GM18520 (cell line): Measurements from ENCODE around the gene SC5D.

ENCODE experiments used
- ATAC-seq: cut with Tn5 transposase; IDR thresholded peaks from one replicate; pipeline ENCODE4 v1.9.1; 2021; ENCODE audit not compliant: unreplicated experiment

Gene SC5D

GRCh38 chr11:121352251-121352891 lies 59.8 kb downstream of the SC5D start:
- no peak for ATAC-seq

DNA sequence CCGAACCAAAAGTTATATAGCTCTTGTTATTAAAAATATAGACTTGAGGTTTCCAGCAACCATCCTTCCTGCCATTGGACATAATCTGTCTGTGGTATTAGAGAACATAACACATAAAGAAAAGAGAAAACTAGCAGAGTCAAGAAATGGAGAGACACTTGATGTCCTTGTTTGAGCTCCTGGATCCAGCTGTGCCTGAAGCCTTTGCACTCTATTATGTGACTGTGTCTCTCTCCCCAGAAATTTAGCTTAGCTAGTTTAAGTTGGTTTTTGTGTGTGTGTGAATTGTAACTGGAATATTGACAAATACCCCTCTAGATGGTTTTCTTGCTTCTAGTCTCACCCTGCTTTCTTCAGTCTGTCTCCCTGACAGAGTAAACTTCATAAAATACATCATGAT lies 61.6 kb downstream of the SC5D start:
- no peak for ATAC-seq

DNA sequence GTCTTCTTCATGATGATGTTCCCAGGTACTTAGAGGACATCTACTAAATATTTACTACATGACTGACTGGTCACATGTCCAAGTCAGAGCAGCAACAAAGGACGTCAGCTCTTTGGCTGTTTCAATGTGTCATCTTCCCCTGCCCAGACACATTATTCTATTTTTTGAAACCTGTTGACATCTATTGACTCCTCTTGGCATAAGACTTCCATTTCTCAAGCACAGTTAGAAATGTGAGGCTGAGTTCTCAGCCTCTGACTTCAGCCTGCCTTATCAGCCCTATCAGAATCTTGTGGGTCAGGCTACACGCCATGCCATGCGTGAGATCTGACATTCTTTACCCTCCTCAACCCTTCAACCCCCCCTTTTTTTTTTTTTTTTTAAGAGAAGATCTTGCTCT lies 63.8 kb downstream of the SC5D start:
- no peak for ATAC-seq
